Thyroid gland (tissue), 4 donors: ENCODE measurements around the gene MYL12B. TPM values are rescaled to one million over a fixed set of nuclear protein-coding genes. Genes with fewer than 3 reads are reported as not detected.
"Not testable (repeated sequence)": the region's sequence is repeated elsewhere in the genome, so short reads cannot be mapped to it uniquely, and the experiment has no call there.

Source experiments
- DNase-seq, 2 donors: peaks; one replicate each; pipeline ENCODE4 v3.0.0-alpha.2; 2019
- H3K27ac ChIP-seq, 3 donors: fragments of 200-600 bp; sonication (generic); 1 replicate in 2 of 3; 2 replicates in 1 of 3; pipeline ENCODE4 v1.5.1; 2016 to 2019; ENCODE audit warnings: mild to moderate bottlenecking in 1 of 3, moderate library complexity in 1 of 3
- H3K27me3 ChIP-seq: fragments of 200-600 bp; sonication (generic); one replicate; pipeline ENCODE4 v1.5.1; 2019
- H3K36me3 ChIP-seq, 2 donors: fragments of 200-600 bp; sonication (generic); one replicate each; pipeline ENCODE4 v1.5.1; 2016 to 2019
- H3K4me1 ChIP-seq, 2 donors: fragments of 200-600 bp; sonication (generic); one replicate each; pipeline ENCODE4 v1.5.1; 2017 to 2019
- H3K4me3 ChIP-seq, 3 donors: fragments of 200-600 bp; sonication (generic); replicated peaks in 1 of 3; 1 replicate in 2 of 3; 2 replicates in 1 of 3; pipeline ENCODE4 v1.5.1; 2016; ENCODE audit warnings: mild to moderate bottlenecking in 1 of 3
- H3K9me3 ChIP-seq: fragments of 200-600 bp; sonication (generic); one replicate; pipeline ENCODE4 v1.5.1; 2017
- CTCF ChIP-seq, 6 experiments: fragments of 200-600 bp in 3 of 6; fragments of 450-650 bp in 3 of 6; sonication (generic) in 3 of 6; IDR thresholded peaks; one replicate each; pipeline ENCODE4 v1.5.1; 2016 to 2019; ENCODE audit warnings: antibody characterized with exemption in 6 of 6, mild to moderate bottlenecking in 2 of 6, inconsistent platforms in 1 of 6, moderate library complexity in 1 of 6
- POLR2A ChIP-seq, 2 donors: fragments of 450-650 bp; IDR thresholded peaks; one replicate each; pipeline ENCODE4 v1.6.1; 2017; ENCODE audit warnings: antibody characterized with exemption in 2 of 2, mild to moderate bottlenecking in 2 of 2, moderate library complexity in 1 of 2
- WGBS, 2 donors: methylation state at CpG; one replicate each; pipeline ENCODE4 v1.1.5; 2017; 5-methylcytosine and 5-hydroxymethylcytosine counted together
- intact Hi-C: fragments of 100-400 bp; cut with DNase I; formaldehyde crosslinking; loops from one replicate; pipeline ENCODE4 v1.15.1; 2023
- total RNA-seq, 4 donors: library from RNA; depleted of rRNA; stranded (reverse); fragments of >200 nt; gene quantifications; one replicate each; pipeline ENCODE4 v1.2.3, GENCODE V29; 2016

Gene MYL12B
- total RNA-seq, 4 donors from 2014 or later = 334 to 467 (median 446) TPM

- intact Hi-C loops = no loop called here
- Histone ChIP-seq H3K4me1 (peaks cover 43 to 49% of the 10 kb centered on the region in 2 donors), H3K27ac (no peak overlapping the region), H3K27me3 (no peaks in the 10 kb centered on the region), H3K36me3 (peaks cover 0 to 5% of the 10 kb centered on the region in 2 donors), H3K9me3 (no peaks in the 10 kb centered on the region), H3K4me3 (no peak overlapping the region)
- WGBS, 2 donors = 88 to 91% methylated on average over 4 of the region's 4 CpGs
- no peak for DNase-seq
- TF ChIP-seq POLR2A (IDR thresholded peaks at IDR 0.05) = no peak
- no peak for TF ChIP-seq CTCF (IDR thresholded peaks at IDR 0.05)
These were observed 7.4 kb downstream of the MYL12B start for GRCh38 chr18:3269241-3269913.

- Histone ChIP-seq H3K9me3 (no peaks in the 10 kb centered on the region), H3K27me3 (no peaks in the 10 kb centered on the region), H3K27ac (no peak overlapping the region), H3K36me3 (peaks cover 4 to 9% of the 10 kb centered on the region in 2 donors), H3K4me3 (no peak overlapping the region), H3K4me1 (peaks cover 38 to 45% of the 10 kb centered on the region in 2 donors)
- intact Hi-C loops = no loop called here
- no peak for DNase-seq
- TF ChIP-seq CTCF (IDR thresholded peaks at IDR 0.05) = no peak
- TF ChIP-seq POLR2A (IDR thresholded peaks at IDR 0.05) = no peak
- 93 to 95% methylated on average over 1 of the region's 1 CpG for WGBS, 2 donors
These were observed 8.0 kb downstream of the MYL12B start for GRCh38 chr18:3269914-3270299.

GRCh38 chr18:3273042-3273441 lies 11.1 kb downstream of the MYL12B start:
- no peaks in the 10 kb centered on the region for H3K27me3 ChIP-seq
- peaks cover 14 to 19% of the 10 kb centered on the region in 2 donors for H3K36me3 ChIP-seq
- intact Hi-C loops = no loop called here
- WGBS, 2 donors = 61 to 63% methylated on average over 3 of the region's 3 CpGs
- H3K27ac ChIP-seq = no peak overlapping the region
- no peak for DNase-seq
- peaks cover 14 to 16% of the 10 kb centered on the region in 2 donors for H3K4me1 ChIP-seq
- H3K9me3 ChIP-seq = no peaks in the 10 kb centered on the region
- TF ChIP-seq CTCF (IDR thresholded peaks at IDR 0.05) (no peak), POLR2A (IDR thresholded peaks at IDR 0.05) (no peak)
- no peak overlapping the region for H3K4me3 ChIP-seq

GRCh38 chr18:3277643-3278213 lies 15.8 kb downstream of the MYL12B start:
- DNase-seq, H3K4me1 ChIP-seq, intact Hi-C loops, H3K27ac ChIP-seq, H3K27me3 ChIP-seq, H3K4me3 ChIP-seq, H3K9me3 ChIP-seq: not testable (repeated sequence)
- 79 to 88% methylated on average over 7 of the region's 7 CpGs for WGBS, 2 donors
- peaks cover 24 to 25% of the 10 kb centered on the region in 2 donors for H3K36me3 ChIP-seq

GRCh38 chr18:3279201-3280185 lies 17.6 kb downstream of the MYL12B start:
- no peak overlapping the region for H3K4me3 ChIP-seq
- no peaks in the 10 kb centered on the region for H3K4me1 ChIP-seq
- no peaks in the 10 kb centered on the region for H3K27me3 ChIP-seq
- no peak for DNase-seq
- H3K27ac ChIP-seq = no peak overlapping the region
- H3K9me3 ChIP-seq = no peaks in the 10 kb centered on the region
- H3K36me3 ChIP-seq = peaks cover 20 to 24% of the 10 kb centered on the region in 2 donors
- WGBS, 2 donors = 36 to 38% methylated on average over 14 of the region's 14 CpGs
- TF ChIP-seq POLR2A (IDR thresholded peaks at IDR 0.05) = no peak
- TF ChIP-seq CTCF (IDR thresholded peaks at IDR 0.05) = no peak
- intact Hi-C loops = loop anchor here (10.0 kb wide), 3 partner anchors 175 to 715 kb away; partner anchors contain the start of gene TGIF1
